Lower leg skin (tissue), 3 donors: ENCODE data around the gene ACOT6.
"Not testable (repeated sequence)": the region's sequence is repeated elsewhere in the genome, so short reads cannot be mapped to it uniquely, and the experiment has no call there.

Source experiments
- CTCF ChIP-seq, 3 donors: fragments of 450-650 bp; IDR thresholded peaks; one replicate each; pipeline ENCODE4 v1.5.1; 2016; ENCODE audit warnings: antibody characterized with exemption in 3 of 3, mild to moderate bottlenecking in 3 of 3, moderate library complexity in 2 of 3
- POLR2A ChIP-seq, 2 donors: fragments of 450-650 bp; IDR thresholded peaks; one replicate each; pipeline ENCODE4 v1.6.1; 2016 to 2017; ENCODE audit warnings: antibody characterized with exemption in 2 of 2, mild to moderate bottlenecking in 1 of 2, moderate library complexity in 1 of 2

DNA sequence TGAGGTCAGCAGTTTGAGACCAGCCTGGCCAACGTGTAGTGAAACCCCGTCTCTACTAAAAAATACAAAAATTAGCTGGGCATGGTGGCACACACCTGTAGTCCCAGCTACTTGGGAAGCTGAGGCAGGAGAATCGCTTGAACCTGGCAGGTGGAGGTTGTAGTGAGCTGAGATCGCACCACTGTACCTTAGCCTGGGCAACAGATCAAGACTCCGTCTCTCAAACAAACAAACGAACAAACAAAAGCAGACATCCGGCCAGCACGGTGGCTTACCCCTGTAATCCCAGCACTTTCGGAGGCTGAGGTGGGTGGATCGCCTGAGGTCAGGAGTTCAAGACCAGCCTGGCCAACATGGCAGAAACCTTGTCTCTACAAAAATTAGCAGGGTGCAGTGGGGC is 24.0 kb downstream of the ACOT6 start:
- not testable (repeated sequence) for TF ChIP-seq CTCF, POLR2A (IDR thresholded peaks at IDR 0.05)
